ENCODE data around the gene CXCL17.
A peak's percentile ranks its signal among the peaks of the same experiment; 100 is the strongest.

CXCL17 gene

GRCh38 chr19:42403586-42403985 lies 39.2 kb downstream of the CXCL17 start:
- no peak for DNase-seq (ENCODE audit: low spot score)
- TF ChIP-seq CTCF (IDR thresholded peaks at IDR 0.05; ENCODE audit: extremely low read depth, missing control alignments), result no peak

- TF ChIP-seq CTCF (IDR thresholded peaks at IDR 0.05; ENCODE audit: extremely low read depth, missing control alignments), result no peak
- DNase-seq (ENCODE audit: low spot score), result no peak
Observed at GRCh38 chr19:42402376-42403116, 40.2 kb downstream of the CXCL17 start.

- TF ChIP-seq CTCF (IDR thresholded peaks at IDR 0.05; ENCODE audit: extremely low read depth, missing control alignments), result peak; percentile 61
- DNase-seq (ENCODE audit: low spot score), result peak; percentile 80
Observed at GRCh38 chr19:42401365-42402303, 41.1 kb downstream of the CXCL17 start.

- DNase-seq (ENCODE audit: low spot score), result no peak
- TF ChIP-seq CTCF (IDR thresholded peaks at IDR 0.05; ENCODE audit: extremely low read depth, missing control alignments), result no peak
Observed at GRCh38 chr19:42400404-42400803, 42.3 kb downstream of the CXCL17 start.

- no peak for TF ChIP-seq CTCF (IDR thresholded peaks at IDR 0.05; ENCODE audit: extremely low read depth, missing control alignments)
- no peak for DNase-seq (ENCODE audit: low spot score)
Observed at GRCh38 chr19:42397263-42398166, 45.2 kb downstream of the CXCL17 start.

GRCh38 chr19:42396381-42397262 lies 46.1 kb downstream of the CXCL17 start:
- DNase-seq (ENCODE audit: low spot score), result peak; percentile 100
- no peak for TF ChIP-seq CTCF (IDR thresholded peaks at IDR 0.05; ENCODE audit: extremely low read depth, missing control alignments)

Measured in GM20000 (cell line).